ENCODE measurements around the gene PRDM2.

Gene PRDM2

DNA sequence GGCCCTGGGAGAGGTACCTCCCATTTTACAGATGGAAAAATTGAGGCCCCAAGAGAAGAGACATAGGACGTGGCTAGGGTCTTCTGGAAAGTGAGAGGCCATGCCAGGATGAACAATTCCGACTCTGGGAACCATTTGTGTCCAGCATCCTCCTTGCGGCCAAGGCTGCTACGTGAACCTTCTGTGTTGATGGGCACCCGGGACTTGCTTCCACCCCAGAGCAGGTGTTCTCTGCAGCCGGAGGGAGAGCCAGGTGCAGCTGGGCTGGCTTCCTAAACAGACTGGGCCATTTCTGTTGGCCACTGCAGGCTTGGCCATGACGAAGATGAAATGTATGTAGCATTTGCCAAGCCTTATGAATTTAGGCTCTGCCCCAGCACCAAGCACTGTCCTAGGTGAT is 118.9 kb downstream of the PRDM2 start:
- no peak for DNase-seq

DNA sequence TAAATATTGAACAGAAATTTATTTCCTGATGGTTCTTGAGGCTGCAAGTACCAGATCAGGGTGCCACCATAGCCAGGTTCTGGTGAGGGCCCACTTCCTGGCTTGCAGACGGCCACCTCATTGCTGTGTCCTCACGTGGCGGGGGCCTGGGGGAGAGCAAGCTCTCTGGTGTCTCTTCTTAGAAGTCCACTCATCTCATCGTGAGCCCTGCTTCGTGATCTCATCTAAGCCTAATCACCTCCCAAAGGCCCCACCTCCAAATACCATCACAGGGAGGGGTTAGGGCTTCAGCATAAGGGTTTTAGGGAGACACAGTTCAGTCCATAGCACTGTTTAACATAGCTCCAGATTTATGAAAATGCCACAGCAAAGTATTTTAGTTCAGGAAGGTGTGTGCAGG is 119.7 kb downstream of the PRDM2 start:
- DNase-seq, result no peak

DNA sequence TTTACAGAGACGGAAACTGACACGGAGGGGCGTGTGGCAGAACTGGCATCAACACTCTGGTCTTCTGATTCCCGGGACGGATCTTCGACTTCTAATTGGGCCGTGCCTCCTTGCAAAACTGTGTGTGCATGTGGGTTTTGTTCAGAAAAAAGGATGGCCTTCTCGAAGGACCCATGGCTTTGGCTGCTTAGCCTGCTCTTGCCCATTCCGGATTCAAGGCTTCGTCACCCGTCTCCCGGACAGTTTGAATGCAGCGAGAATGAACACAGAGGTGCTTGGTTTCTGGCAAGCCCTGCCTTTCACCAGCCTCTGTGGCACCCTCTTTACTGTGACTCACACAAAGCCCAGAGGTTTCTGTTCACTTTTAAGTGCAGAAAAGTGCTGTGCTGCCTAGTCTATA is 120.1 kb downstream of the PRDM2 start:
- DNase-seq, result no peak

DNA sequence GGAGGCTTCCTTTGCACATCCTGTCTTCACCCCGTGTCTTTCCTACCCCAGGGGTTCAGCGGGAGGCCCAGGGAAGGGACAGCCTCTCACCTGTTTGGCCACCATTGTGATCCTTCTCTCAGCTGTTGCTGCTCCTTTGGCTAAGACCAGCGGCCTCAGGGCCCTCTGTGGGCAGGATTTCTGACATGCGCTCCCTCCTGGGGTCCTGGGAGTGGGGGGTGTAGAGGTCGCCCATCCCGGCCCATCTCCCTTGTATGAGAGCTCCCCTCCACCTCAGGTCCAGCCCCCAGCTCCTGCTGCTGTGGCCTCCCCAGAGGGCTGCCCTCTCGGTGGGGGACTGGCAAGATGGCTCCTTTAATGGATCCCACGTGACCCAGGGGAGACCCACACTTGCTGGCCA is 120.5 kb downstream of the PRDM2 start:
- no peak for DNase-seq

DNA sequence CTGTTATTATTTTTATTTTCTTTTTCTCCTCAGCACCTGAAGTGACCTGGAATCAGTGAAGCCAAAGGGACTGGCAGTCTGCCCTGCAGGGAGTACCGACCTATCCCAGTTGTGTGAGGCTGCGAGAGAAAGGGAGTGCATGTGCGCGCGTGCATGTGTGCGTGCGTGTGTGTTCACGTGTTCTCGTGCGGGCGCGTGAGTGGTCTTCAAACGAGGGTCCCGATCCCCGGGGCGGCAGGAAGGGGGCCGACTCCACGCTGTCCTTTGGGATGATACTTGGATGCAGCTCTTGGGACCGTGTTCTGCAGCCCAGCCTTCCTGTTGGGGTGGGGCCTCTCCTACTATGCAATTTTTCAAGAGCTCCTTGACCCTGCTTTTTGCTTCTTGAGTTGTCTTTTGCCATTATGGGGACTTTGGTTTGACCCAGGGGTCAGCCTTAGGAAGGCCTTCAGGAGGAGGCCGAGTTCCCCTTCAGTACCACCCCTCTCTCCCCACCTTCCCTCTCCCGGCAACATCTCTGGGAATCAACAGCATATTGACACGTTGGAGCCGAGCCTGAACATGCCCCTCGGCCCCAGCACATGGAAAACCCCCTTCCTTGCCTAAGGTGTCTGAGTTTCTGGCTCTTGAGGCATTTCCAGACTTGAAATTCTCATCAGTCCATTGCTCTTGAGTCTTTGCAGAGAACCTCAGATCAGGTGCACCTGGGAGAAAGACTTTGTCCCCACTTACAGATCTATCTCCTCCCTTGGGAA is 123.3 kb downstream of the PRDM2 start:
- DNase-seq, result no peak

DNA sequence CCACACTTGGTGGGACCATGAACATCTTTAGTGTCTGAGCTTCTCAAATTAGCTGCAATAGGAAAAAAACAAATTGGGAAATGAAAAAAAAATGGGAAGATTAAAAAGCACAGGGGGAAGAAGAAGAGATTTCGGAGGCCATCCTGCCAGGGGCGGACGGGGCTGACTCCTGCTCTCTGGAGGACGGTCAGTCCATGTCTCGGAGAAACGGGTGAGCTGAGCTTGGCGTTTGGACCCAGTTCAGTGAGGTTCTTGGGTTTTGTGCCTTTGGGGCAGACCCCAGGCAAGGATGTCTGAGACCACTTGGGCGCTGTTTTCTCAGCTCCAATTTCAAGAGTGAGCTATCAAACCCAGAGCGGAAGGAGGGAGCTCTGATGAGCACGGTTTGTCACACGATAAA is 123.9 kb downstream of the PRDM2 start:
- DNase-seq, result no peak

DNA sequence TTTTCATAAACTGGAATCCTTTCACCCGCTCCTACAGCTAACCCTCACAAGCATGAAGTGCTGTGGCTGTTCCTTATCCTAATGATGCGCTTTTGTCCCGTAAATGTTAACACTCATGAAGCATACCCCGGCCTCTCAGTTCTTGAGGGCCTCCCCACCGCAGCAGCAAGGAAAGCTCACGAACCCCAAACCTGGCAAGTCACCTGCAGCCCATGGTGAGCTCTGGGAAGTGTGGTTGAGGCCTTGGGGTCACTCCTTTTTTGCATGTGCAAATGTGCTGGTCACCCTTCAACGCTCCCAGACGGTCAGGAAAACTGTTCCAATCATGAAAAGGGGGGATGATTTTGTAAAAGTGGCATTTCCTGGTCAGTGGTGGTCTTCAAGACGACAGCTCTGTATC is 124.6 kb downstream of the PRDM2 start:
- no peak for DNase-seq

DNA sequence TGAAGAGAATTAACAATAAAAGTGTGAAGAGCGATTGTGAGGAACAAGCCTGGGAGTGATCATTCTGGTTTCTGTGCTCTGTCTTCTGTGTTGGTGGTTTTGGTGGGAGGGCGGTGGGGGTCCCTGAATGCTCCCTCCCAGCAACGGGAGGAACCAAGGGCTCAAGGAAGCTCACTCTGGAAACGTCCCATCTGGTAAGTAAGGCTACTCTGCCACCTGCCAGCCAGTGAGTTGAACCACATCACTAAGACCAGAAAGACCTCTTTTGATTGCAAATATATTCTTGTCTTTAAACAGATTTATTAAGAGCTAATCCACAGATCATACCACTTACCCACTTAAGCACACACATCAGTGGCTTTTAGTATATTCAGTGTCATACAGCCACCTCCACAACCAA is 125.0 kb downstream of the PRDM2 start:
- DNase-seq, result no peak

DNA sequence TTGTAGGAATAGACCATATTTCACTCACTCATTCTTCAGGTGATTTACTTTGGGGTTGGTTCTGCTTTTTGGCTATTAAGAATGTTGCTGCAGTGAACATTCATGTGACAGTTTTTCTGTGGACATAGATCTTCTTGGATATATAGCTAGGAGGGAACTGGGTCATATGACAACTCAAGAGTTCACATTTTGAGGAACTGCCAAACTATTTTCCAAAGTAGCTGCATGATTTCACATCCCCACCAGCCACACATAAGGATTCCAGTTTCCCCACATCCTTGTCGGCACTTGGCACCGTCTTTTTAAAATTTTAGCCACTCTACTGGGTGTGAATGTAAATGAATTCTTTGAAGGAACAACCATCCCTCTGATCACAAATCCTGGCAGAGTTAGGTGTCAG is 126.0 kb downstream of the PRDM2 start:
- DNase-seq, result no peak

DNA sequence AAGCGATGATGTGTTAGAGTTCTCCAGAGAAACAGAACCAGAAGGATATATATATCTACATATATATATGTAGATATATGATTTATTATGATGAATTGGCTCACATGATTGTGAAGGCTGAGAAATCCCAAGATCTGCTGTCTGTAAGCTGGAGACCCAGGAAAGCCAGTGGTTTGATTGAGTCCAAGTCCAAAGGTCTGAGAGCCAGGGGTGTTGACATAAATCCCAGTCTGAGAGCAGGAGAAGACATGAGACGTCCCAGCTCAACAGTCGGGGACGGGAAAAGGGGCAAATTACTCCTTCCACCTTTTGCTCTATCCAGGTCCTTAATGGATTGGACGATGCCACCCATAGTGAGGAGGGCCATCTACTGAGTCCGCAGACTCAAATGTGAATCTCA is 126.6 kb downstream of the PRDM2 start:
- DNase-seq, result no peak

DNA sequence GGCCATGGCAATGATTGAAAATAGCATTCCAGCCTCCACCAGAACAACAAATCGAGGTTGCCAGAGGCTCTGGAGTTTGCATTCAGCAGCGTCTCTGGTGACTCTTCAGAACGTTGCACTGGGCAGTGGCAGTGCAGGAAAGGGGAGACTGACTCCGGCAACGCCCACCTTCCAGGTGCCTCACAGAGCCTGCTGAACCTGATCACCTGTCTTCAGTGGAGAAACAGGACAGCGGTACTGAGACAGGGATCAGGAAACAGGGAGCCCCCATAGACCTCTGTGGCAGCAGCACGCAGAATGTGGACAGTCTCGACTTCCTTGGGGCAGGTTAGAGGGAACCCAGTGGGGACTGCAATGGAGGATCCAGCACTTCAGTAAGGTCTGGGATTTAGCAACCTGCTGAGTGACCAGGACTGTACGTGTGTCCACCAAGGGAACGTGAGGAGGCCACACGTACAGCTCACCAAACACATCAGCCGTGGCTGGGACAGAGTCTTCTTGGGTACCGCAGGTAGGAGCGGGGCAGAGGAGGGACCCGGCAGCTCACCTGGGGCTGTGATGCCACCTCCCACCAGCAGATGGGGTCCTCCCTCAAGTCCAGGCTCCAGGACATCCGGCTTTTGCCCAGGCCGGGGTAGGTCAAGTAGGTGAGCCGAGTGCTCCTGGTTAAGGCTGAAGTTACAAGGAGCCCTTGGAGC is 128.6 kb downstream of the PRDM2 start:
- DNase-seq, result no peak

DNA sequence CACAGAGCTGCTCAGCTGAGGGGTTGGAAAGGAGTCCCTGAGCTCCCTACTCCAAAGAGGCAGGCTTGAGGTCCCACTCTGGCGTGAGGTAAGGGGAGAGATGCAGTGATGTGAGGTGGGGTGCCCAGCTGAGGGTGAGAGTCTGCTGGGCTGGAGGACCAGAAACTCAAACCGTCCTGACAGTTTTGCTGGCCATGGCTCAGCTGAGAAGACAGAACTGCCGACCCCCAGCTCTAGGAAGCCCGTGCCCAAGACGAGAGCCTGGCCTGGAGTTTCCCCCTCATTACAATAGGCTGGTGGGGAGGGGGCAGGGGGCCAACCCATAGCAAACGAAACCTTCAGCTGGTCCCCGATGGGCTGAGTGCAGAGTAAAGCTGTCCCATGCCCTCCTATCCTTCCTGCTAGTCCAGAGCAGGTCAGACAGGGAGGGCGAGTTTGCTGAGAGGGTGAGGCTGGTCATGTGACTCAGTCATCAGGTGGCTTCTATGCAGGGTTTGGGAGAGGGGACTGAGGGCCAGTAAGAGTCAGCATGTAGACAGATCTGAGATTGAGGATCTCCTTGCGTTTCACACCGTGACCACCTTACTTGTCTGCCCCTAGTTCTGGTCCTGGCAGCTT is 129.3 kb downstream of the PRDM2 start:
- no peak for DNase-seq

DNA sequence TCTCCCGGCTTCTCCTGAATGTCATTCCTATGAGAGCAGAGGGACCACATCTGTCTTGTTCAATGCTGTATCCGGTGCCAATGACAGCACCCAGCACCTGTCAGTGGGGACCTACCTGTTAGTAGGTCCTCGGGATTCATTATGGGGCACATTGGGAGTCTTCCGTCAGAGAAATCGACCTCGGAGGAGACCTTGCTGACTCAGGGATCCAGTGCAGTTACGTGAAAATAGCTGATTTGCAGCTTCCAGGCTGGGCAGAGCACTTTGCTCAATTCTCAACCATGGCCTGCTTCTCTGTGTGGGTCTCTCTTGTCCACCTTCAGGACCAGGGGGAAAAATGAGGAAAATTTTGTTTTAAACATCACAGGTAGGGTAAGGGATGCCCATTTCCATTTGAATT is 130.2 kb downstream of the PRDM2 start:
- no peak for DNase-seq

DNA sequence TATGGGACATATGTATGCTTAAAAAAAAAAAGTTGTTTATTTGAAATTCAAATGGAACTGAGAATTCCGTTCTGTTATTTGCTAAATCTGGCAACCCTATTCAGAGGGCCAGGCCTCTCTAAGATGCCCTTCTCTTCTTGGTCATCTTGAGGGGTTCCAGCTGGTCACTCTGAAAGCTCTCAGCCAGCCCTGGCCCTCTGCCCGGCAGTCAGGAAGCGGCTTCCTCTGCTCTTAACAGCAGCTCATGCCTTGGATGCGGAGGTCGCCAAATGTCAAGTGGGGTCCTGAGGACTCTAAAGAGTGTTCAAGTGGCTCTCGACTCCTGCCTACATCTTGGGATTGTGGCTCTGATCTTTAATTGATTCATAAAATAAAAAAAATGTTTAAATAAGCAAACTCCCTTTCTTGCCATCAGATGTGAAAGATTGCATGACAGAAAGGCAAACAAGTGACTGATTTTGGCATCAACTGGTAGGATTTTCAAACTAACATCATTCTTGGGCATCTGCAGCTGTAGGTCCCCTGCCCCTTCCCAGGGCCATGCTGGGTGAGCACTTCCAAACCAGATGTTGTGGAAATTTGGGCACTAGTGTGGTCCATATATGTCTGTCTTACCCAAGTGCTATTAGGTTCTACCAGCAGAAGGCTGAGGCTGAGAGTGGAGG is 130.8 kb downstream of the PRDM2 start:
- no peak for DNase-seq

DNA sequence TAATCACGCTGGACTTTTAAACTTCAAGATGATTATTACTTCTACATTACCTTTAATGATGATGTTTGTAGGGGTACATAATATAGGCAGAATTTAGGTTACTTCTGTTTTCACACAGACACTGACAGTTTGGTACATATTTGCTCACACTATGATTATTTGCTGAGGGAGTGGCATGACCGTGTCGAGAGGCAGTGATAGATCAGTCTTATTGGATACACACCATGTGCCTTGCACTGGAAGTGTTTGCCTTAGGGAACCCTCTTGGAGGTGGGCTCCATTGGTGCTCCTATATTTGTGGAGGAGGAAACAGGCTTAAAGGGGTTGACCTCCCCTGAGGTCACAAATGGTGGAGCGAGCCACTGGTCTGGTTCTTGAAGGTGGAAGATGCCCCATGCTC is 132.1 kb downstream of the PRDM2 start:
- no peak for DNase-seq

DNA sequence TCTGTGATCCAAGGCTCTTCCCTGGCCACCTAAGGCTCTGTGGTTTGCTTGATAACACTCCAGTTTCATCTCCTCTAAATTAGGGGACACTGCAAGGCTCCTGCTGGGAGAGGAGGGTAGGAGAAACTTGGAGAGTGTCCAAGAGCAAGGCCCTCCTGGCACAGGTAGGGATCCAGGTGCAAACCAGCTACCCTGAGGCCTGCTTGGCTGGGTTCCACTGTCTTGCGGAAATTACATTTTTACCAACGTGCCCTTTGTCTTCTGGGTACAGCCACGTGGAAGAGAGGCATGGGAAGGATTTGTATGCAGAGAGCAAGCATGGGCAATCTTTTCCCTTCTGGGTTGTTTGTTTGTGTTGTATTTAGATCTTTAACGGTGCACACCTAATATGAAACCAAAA is 132.5 kb downstream of the PRDM2 start:
- no peak for DNase-seq

DNA sequence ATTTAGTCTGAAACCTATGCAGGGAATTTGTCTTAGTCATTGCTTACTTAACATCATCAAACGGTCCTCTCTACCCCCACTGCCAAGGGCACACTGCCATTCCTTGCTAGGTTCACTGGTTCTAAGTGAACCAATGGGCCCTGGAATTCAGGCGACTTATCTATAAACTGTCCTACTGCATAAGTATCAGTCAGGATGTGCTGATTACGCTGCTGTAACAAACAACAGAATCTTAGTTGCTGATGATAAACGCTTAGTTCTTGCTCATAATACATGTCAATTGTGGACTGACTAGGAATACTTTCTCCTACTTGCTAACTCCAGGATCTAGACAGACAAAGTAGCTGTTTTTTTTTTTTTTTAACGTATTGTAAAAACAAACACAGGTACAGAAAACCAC is 136.1 kb downstream of the PRDM2 start:
- DNase-seq, result no peak

DNA sequence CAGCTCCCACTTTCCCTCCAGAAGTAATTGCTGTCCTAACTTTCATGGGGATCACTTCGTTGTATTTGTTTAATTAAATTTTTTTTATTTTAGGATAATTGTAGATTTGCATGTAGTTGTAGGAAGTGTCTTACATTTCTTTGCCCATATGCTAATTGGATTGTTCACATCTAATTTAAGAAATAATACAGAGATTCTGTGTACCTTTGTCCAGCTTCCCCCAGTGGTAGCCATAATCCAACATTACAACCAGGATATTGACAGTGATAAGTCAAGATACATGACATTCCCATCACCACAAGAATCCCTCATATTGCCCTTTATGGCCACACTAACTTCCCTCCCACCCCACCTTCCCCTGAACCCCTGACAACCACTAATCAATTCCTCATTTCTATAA is 136.6 kb downstream of the PRDM2 start:
- no peak for DNase-seq

DNA sequence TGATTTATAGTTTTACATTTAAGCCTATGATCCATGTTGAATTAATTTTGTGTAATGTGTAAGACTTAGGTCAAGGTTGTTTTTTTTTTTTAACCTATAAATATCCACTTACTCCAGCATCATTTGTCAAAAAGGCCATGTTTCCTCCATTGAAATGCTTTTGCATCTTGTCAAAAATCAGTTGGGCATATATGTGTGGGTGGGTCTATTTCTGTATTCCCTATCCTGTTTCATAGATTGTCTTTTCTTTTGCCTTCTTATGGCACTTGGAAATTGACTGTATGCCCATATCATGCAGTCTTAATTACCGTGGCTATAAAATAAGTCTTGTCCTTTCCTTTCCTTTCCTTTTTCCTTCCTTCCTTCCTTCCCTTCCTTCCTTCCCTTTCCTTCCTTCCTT is 138.2 kb downstream of the PRDM2 start:
- DNase-seq, result no peak

DNA sequence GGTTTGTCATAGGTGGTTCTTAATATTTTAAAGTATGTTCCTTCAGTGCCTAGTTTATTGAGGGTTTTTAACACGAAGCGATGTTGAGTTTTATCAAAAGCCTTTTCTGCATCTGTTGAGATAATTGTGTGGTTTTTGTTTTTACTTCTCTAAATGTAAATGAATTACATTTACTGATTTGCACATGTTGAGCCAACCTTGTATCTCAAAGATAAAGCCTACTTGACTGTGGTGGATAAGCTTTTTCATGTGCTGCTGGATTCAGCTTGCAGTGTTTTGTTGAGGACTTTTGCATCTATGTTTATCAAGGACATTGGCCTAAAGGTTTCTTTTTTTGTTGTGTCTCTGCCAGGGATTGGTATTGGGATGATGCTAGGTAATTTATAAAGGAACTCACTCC is 142.5 kb downstream of the PRDM2 start:
- DNase-seq, result no peak

DNA sequence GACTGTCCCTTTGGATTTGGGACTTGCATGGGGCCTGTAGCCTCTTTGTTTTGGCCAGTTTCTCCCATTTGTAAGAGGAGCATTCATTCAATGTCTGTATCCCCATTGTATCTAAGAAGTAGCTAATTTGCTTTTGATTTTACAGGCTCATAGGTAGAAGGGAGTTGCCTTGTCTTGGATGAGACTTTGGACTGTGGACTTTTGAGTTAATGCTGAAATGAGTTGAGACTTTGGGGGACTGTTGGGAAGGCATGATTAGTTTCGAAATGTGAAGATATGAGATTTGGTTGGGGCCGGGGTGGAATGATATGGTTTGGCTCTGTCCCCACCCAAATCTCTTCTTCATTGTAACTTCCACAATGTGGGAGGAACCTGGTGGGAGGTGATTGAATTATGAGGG is 151.7 kb downstream of the PRDM2 start:
- no peak for DNase-seq

DNA sequence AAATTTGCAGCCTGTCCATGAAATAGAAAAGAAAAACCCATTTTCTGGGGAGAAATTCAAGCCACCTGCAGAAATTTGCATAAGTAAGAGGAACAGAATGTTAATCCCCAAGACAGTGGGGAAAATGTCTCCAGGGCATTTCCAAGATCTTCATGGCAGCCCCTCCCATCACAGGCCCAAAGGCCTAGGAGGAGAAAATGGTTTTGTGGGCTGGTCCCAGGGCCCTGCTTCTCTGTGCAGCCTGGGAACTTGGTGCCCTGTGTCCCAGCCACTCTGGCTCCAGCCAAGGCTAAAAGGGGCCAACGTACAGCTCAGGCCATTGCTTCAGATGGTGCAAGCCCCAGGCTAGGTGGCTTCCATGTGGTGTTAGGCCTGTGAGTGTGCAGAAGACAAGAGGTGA is 155.6 kb downstream of the PRDM2 start:
- DNase-seq, result no peak

DNA sequence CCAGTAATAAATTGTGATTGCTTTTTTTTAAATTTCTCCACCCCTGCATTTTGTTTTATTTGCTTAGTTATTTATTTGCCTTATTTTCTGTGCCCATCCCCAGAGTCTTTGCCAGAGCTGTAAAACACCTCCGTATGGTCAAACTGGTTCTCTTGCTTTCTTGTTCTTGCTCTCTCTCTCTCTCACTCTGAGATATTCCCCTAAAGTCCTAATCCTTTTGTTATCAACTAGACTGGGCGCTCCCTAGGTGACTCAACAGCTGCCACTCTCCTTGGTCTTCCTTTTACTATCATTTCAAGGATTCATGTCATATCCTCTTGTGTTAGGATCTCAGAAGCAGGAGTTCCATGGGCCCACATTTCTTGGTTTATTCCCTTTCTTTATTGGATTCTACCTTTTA is 160.0 kb downstream of the PRDM2 start:
- no peak for DNase-seq

DNA sequence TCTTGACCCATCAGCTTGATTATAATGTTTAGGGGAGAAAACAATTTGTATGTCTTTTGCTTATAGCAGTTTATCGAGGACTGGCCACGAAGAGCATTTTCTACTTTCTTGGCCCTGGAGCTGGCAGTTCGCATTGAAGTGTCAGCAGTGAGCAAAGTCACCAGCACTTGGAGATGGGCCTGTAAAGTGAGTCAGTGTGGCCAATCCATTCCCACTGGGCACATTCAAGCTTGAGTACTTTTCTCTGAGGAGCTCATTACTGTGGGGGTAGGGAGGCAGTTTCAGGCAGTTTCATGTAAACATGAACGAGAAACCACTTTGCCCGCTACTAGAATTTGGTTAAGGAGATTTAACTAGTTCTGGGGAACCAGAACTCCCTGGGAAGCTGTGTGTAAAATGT is 164.8 kb downstream of the PRDM2 start:
- DNase-seq, result no peak
